ES-I3 (cell line): ENCODE results near the gene BPIFB6.

ENCODE experiments used
- H3K36me3 ChIP-seq: 2 replicates; pipeline ENCODE4 v1.6.1; 2013; ENCODE audit warnings: mild to moderate bottlenecking, low read length, control low read depth, moderate library complexity; ENCODE audit not compliant: insufficient read depth
- H3K4me1 ChIP-seq: 2 replicates; pipeline ENCODE4 v1.6.1; 2013; ENCODE audit warnings: mild to moderate bottlenecking, control low read depth, low read length; ENCODE audit not compliant: insufficient read depth
- H3K9ac ChIP-seq: 2 replicates; pipeline ENCODE4 v1.6.1; 2013; ENCODE audit warnings: low read depth, mild to moderate bottlenecking, low read length, moderate library complexity
- H3K9me3 ChIP-seq: 2 replicates; pipeline ENCODE4 v1.6.1; 2013; ENCODE audit warnings: mild to moderate bottlenecking, low read length, moderate library complexity; ENCODE audit not compliant: control insufficient read depth, insufficient read depth

Gene BPIFB6

DNA sequence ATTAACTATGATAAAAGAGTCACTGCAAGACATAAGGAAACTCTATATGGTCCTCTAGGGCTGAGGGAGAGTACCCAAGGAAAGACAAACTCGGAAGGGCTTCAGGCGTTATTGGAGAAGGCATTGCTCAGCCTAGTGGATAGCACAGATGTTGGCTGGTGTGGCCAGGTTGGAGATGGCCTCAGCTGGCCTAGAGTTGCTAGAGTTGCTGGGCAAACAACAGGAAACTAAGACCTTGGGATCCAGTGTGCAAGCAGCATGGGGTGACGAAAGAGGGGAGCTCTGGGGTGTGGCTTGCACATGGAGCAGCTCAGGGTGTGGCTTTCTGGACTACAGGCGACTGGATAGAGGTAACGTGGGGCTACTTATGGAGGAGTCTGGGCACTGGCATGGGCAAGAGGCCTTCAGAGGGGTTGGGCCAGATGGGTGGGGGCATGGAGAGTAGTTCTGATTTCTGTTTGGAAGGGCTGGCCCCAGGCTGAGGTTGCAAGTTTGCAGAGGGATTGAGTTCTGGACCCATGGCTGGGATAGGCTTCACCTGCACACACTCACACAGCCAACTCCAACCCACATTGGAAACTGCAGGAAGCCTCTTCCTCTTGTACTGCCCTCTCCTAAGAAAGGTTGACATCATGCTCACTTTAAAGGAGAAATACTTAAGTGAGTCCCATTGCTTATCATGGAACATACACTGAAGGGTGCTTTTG, 5.2 kb upstream of the BPIFB6 start:
- no peak overlapping the region for H3K9ac ChIP-seq
- H3K36me3 ChIP-seq, result no peaks in the 10 kb centered on the region
- no peaks in the 10 kb centered on the region for H3K4me1 ChIP-seq
- no peaks in the 10 kb centered on the region for H3K9me3 ChIP-seq

DNA sequence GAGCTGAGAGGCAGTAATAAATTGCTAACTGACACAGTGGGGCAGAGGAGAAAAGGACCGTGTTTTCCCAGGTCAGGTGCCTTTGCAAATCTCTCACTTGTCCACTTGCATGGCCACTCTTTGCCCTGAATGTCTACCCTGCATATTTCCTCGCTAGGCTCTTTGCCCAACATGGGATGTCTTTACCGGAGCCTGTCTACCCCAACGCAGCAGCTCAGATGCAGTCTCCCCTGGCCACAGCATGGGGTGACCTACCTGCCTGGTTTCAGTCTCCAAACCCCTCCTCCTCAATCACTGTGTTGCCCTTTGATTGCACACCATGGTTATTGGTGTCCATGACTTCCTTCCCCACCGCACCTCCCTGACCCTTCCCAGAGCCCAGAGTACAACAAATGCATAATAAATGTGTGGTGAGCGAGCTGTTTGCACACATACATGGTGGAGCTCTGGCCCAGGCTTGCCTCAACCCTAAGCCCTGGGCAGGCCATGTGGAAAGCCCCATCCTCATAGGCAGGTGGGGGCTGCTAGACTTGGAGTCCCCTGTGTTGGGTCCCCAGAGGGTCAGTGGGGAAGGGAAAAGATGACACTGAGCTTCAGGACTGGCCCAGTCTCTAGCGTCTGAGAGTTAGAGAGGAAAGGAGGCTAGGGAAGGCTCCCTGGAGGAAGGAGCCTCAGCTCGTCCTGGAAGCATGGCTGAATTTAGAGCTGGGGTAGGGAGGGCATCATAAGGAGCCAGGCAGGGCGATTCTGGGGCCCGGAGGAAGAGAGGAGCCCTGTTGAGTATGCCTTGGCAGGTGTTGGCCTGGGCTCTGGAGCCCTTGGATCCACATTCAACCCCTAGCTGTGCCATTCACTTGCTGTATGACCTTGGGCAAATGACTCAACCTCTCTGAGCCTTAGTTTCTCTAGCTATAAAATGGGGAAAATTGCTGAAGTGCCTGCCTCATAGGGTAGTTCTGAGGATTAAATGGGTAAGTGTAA, 4.4 kb upstream of the BPIFB6 start:
- Histone ChIP-seq H3K4me1 (no peaks in the 10 kb centered on the region), H3K9me3 (no peaks in the 10 kb centered on the region), H3K9ac (no peak overlapping the region), H3K36me3 (no peaks in the 10 kb centered on the region)

DNA sequence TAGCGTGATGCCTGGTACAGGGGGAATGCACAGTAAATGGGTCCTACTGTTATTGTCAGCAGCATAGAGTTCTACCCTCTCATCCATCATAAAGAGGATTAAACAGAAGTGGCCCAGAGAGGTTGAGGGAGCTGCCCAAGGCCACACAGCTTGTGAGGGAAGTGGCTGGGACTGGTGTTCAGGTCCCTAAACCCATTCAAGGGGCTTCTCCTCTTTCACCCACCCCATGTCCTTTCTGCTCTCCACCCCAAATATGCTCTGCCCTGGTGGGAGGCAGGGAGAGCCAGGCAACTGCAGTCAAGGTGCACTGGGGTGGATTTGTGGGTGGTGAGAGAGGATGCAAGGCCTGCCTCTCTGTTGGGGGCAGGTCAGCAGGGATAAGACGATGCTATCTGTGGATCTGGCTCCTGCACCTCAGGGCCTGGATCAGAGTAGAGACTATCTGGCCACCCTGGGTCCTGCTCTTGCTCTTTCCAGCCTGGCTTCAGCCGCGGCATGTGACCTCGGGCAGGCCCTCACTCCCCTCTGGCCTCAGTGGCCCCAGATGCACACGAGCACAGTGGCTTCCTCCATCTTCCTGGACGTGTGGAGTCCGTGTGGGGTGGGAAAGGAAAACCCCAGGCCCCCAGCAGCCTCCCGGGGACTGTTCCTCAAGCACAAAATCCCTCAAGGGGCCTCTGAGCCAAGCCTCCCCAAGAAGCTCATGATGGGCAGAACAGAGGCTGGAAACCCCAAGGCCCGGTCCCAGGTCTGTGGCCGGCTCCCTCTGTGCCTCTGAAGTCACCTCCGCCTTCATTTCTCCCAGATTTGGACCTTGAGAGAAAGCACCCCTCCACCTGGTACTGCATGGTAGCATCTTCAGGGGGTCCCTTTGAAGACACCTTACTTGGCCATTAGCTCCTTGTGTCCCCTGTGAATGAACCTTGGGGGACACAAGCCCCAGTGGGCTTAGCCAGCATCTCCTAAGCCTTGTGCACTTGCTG, 3.4 kb upstream of the BPIFB6 start:
- Histone ChIP-seq H3K9me3 (no peaks in the 10 kb centered on the region), H3K36me3 (no peaks in the 10 kb centered on the region), H3K9ac (no peak overlapping the region), H3K4me1 (no peaks in the 10 kb centered on the region)

DNA sequence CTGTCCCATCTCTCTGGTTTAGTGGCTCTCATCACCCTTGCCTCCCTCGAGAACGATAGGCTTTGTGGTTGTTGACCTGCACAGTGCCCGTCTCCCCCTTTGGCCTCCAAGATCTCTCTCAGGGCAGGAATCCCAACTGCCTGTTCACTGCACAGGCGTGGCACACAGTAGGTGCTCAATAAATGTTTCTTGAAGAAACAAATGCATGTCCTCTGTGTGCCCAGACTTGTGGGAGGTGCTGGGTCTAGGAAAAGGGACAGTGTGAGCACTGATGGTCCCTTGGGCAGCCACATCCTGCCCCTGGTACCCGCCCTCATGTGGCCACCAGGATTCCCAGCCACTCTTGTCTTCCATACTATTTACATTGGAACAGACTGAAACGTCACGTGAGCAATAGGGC, 2.6 kb upstream of the BPIFB6 start:
- no peaks in the 10 kb centered on the region for H3K36me3 ChIP-seq
- H3K9me3 ChIP-seq, result no peaks in the 10 kb centered on the region
- no peak overlapping the region for H3K9ac ChIP-seq
- no peaks in the 10 kb centered on the region for H3K4me1 ChIP-seq

DNA sequence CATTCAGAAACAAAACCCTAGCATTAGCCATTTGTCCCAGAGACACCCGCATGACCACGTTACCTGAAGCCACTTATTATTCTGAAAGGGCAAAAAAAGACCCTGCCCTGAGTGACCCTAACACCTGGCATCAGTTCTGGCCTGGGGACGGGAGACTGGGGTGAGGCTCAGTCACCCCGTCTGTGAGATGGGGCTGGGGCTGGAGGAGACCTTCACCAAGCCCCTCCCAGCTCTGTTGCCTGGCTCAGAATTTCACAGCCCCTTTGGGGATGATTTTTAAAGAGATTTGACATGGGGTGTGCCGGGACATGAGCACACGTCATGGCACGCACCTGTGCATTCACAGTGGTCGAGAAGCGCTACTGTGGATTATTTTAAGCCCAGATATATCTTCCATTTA, 1.4 kb upstream of the BPIFB6 start:
- Histone ChIP-seq H3K36me3 (no peaks in the 10 kb centered on the region), H3K4me1 (no peaks in the 10 kb centered on the region), H3K9ac (no peak overlapping the region), H3K9me3 (no peaks in the 10 kb centered on the region)

DNA sequence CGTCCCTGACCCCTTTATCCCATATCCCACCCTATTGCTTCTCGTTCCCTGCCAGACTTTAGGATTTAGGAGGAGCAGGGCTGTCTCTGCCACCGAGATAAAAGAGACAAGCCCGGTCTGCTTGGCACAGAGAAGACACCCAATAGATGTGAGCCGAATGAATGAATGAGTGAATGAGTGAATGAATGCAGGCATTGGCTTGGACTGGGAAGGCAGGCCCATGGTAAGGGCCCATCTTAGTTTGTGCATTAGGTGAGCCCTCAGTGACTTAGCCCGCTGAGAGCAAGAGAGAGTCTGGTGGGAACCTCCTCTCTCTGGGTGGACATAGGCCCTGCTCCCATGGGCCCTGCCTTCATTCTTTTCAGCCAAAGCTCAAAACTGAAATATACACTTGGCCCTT, 879 bp upstream of the BPIFB6 start:
- Histone ChIP-seq H3K9ac (no peak overlapping the region), H3K36me3 (no peaks in the 10 kb centered on the region), H3K9me3 (no peaks in the 10 kb centered on the region), H3K4me1 (no peaks in the 10 kb centered on the region)

DNA sequence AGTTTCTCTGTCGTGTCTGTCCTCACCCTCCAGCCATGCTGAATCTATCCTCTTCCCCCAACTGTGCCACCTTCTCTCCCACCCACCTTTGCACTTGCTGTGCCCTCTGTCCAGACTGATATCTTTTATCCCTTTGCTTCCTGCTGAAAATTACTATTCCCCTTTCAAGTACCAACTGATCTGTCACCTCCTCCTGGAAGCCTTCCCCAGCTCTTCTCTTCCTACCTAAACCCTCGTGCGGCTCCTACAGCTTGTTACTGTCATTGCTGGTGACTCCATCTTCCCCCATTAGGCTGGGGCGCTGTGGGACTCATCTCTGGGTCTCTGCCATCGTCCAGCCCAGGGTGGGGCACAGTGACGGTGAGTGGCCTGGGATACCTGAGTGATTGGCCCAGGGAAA, 1.1 kb downstream of the BPIFB6 start:
- H3K9me3 ChIP-seq, result no peaks in the 10 kb centered on the region
- H3K4me1 ChIP-seq, result no peaks in the 10 kb centered on the region
- no peak overlapping the region for H3K9ac ChIP-seq
- H3K36me3 ChIP-seq, result no peaks in the 10 kb centered on the region

DNA sequence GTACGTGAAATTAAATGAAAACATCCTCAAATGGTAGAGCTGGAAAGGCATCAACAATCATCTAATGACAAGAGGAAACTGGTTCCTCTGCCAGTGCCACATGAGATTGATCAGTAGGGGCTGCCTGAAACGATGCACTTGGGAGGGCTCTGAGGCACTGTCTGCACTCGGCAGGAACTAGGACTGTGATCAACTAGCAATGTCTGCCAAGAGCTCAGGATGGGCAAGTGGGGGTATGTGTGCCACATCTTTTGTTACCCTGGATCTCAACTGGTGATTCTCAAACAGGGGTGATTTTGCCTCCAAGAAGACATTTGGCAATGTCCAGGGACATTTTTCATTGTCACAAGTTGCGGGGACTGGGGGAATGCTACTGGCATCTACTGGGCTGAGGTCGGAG, 1.9 kb downstream of the BPIFB6 start:
- no peak overlapping the region for H3K9ac ChIP-seq
- H3K36me3 ChIP-seq, result no peaks in the 10 kb centered on the region
- H3K9me3 ChIP-seq, result no peaks in the 10 kb centered on the region
- H3K4me1 ChIP-seq, result no peaks in the 10 kb centered on the region

DNA sequence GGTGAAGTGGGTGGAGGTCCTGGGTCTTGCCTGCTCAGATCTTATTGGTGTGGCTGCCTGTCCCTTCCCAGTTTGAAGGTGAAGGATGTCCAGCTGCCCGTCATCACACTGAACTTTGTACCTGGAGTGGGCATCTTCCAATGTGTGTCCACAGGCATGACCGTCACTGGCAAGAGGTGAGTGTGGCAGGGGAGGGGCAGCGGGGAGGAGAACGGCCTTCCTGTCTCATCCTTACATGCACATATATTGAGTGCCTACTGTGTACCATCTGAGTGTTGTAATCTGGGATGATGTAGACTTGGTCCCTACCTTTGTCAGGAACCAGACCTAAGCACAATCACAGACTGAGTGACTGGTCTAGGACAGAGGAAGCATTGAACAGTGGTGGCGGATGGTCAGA, 2.7 kb downstream of the BPIFB6 start:
- H3K9ac ChIP-seq, result no peak overlapping the region
- H3K9me3 ChIP-seq, result no peaks in the 10 kb centered on the region
- no peaks in the 10 kb centered on the region for H3K36me3 ChIP-seq
- H3K4me1 ChIP-seq, result no peaks in the 10 kb centered on the region

DNA sequence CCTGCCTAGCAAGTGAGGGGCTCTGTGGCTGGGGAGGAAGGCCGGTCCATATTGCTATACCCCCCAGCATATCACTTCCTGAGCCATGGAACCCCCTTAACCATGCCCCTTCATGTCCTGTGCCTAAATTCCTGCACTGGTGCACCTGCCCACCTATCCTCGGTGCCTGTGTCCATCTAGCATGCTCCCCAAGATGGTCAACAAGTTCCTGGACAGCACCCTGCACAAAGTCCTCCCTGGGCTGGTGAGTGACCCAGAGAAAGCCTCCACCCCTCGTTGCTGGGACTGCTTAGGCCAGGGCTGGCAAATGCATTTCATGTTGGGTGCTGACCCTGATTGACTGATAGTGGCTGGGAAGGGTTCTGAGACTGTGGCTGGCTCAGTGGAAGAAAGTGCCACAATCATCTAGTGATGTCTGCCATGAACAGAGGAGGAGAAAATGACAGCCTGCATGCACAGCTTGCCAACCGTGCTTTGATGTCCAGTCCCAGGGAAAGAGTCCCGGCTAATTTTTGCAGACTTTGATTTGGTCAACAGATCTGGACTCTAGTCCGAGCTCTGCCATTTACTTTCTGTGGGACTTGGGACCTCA, 3.5 kb downstream of the BPIFB6 start:
- H3K4me1 ChIP-seq, result no peaks in the 10 kb centered on the region
- no peak overlapping the region for H3K9ac ChIP-seq
- H3K9me3 ChIP-seq, result no peaks in the 10 kb centered on the region
- H3K36me3 ChIP-seq, result no peaks in the 10 kb centered on the region

DNA sequence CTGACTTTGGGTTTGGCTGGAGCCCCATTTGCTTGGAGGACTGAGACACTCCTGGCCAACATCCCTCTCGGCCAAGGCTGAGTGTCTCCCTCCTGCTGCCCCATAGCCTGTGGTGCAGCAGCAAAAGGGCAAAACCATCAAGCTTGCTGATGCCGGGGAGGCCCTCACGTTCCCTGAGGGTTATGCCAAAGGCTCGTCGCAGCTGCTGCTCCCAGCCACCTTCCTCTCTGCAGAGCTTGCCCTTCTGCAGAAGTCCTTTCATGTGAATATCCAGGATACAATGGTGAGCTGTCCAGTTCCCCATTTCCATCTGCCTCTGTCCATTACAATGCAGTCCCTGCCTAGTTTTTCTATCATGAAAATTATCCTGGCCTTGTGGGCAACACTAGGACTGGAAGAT, 6.0 kb downstream of the BPIFB6 start:
- no peaks in the 10 kb centered on the region for H3K4me1 ChIP-seq
- H3K9ac ChIP-seq, result no peak overlapping the region
- H3K9me3 ChIP-seq, result no peaks in the 10 kb centered on the region
- H3K36me3 ChIP-seq, result no peaks in the 10 kb centered on the region

DNA sequence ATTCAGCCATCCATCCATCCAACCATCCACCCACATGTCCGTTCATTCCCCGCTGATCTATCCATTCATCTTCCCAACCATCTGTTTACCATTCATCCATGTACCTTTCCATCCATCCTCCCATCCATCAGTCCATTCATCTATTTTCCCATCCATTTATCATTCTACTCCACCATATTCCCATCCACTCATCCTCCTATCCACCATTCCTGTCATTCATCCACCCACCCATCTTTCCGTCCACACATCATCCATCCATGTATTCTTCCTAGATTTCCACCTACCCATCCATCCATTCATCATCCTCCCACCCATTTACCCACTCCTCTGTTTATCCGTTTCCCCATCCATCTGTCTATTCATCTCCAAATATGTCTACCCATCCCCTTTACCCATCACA, 6.8 kb downstream of the BPIFB6 start:
- Histone ChIP-seq H3K36me3 (no peaks in the 10 kb centered on the region), H3K9me3 (no peaks in the 10 kb centered on the region), H3K4me1 (no peaks in the 10 kb centered on the region), H3K9ac (no peak overlapping the region)

DNA sequence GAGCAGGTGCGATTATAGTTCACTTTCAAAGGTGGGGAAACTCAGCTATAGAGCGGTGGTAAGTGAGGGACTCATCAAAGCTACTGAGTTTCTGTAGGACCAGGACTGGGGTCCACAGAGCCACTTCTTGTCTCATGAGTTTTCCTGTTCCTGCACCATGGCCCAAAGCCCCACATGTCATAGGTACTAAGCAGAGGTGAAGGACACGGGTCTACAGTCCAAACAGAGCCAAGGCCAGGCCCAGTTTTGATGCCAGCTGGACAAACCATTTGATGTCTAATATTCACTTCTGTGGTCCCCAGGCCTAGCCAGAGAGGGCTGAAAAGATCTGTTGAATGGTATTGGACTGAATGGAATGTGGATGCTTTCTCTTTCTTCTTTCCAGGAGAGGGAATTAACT, 11.0 kb downstream of the BPIFB6 start:
- no peak overlapping the region for H3K9ac ChIP-seq
- H3K36me3 ChIP-seq, result no peaks in the 10 kb centered on the region
- H3K9me3 ChIP-seq, result peaks cover 5% of the 10 kb centered on the region
- H3K4me1 ChIP-seq, result no peaks in the 10 kb centered on the region
